Dedifferentiated amniotic fluid mesenchymal stem cell (primary cell): ENCODE results near the gene CCDC28B.

Experiments used
- DNase-seq: peaks from one replicate; pipeline ENCODE4 v3.0.0-alpha.2; 2016; ENCODE audit errors: extremely low spot score

Gene CCDC28B

DNA sequence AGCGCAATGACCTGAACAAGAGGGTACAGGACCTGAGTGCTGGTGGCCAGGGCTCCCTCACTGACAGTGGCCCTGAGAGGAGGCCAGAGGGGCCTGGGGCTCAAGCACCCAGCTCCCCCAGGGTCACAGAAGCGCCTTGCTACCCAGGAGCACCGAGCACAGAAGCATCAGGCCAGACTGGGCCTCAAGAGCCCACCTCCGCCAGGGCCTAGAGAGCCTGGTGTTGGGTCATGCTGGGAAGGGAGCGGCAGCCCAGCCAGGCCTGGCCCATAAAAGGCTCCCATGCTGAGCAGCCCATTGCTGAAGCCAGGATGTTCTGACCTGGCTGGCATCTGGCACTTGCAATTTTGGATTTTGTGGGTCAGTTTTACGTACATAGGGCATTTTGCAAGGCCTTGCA lies 5.4 kb upstream of the CCDC28B start:
- no peak for DNase-seq

DNA sequence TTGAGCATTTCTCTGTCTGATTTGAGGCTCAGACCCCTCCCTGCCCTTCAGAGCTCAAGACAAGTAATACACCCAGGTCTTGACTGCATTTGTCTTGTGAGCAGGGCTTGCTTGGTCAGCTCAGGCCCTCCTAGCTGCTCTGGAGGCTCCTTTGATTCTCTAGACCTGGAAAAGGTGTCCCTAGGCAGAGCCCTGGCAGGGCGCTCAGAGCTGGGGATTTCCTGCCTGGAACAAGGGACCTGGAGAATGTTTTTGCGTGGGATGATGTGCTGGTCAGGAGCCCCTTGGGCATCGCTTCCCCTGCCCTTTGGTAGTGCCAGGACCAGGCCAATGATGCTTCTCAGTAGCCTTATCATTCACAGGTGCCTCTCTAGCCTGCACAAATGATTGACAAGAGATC lies 4.9 kb upstream of the CCDC28B start:
- no peak for DNase-seq

DNA sequence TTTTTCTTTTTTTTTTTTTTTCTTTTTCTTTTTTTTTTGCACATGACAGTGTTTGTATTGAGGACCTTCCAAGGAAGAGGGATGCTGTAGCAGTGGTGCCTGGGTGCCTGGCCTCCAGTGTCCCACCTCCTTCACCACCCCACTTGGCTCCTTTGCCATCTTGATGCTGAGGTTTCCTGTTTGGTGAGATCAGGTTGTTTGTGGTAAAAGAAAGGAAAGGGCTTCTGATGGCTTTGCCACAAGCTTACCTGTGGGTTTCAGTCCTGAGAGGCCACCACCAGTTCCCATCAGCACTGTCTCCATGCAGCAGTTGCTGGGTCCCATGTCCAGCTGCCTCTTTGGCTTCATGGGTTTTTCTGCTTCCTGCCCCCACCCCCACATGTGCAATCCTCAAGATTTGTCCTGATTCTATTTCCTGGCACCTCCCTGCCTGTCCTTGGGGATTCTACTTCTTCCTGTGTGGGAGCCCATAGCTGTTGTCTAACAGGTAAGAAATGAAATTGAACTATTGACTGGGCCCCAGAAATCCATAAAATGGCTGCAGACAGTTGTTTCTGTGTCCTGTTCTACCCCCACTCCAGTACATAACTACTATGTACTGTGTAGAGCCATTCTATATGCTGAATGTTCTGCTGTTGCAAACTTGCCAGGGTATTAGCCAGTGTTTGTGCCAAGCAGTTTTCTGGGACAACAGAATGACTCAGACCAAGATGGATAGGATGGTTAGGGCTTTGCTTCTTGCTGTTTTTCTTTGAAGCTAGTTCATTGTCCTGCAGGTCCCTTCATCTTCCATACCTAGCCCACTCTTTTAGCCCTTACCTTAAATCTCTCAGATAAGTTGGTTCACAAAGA lies 4.2 kb upstream of the CCDC28B start:
- DNase-seq: no peak

DNA sequence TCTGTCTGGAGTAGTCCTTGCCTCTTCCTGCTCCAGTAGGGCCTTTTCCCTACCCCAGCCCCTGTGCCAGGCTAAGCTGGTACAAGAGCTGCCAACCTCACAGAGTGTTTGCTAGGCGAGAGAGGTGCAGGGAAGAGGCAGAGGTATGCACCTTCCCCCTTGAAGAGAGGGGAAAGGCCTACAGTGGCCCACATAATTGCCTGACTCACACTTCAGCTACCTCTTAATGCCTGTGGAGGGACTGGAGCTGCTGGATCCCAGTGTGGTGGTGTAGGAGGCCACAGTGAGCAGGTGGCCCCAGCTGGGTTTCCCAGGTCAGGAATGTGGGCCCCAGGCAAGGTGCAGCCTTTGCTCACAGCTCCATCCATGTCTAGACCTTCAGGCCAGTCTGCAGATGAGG lies 3.3 kb upstream of the CCDC28B start:
- DNase-seq: no peak

DNA sequence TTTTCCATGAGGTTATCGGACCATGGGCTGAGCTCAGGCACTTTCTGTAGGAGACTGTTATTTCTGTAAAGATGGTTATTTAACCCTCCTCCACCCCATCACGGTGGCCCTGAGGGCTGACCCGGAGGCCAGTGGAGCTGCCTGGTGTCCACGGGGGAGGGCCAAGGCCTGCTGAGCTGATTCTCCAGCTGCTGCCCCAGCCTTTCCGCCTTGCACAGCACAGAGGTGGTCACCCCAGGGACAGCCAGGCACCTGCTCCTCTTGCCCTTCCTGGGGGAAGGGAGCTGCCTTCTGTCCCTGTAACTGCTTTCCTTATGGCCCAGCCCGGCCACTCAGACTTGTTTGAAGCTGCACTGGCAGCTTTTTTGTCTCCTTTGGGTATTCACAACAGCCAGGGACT lies 2.6 kb upstream of the CCDC28B start:
- no peak for DNase-seq

DNA sequence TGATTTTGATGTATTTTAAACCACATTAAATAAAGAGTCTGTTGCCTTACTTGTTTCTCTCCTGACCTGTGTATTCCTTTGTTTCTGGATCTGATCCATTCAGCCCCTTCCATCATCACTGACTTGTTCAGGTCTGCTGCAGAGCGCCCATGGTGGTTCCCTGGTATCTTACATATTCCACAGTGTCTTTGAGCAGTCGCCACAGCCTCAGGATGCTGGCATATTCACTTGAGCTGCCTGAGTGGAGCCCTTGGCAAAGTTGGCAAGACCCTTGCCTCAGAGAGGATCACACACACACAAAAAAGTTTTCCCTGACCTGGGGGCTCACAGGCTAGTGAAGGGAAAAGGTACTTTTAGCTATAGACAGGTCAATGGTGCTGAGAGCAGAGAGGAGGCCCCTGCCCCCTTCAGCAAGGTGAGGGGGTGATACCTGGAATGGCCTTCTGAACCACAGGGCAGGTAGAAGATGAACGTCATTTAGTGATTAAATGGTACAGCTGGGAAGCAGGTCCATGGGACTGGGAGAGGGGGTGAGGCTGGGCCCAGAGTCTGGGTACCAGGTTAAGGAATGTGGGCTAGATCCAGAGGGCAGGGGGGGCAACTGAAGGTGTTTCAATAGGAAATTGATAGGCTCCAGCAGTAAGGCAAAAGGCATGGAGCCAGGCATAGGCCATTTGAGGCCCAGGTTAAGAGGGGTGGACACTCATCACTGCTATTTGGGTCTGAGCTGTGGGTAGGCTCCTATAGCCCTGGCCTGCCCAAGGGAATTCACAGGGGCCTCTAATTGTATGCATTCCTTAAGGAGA lies 2.0 kb upstream of the CCDC28B start:
- no peak for DNase-seq

DNA sequence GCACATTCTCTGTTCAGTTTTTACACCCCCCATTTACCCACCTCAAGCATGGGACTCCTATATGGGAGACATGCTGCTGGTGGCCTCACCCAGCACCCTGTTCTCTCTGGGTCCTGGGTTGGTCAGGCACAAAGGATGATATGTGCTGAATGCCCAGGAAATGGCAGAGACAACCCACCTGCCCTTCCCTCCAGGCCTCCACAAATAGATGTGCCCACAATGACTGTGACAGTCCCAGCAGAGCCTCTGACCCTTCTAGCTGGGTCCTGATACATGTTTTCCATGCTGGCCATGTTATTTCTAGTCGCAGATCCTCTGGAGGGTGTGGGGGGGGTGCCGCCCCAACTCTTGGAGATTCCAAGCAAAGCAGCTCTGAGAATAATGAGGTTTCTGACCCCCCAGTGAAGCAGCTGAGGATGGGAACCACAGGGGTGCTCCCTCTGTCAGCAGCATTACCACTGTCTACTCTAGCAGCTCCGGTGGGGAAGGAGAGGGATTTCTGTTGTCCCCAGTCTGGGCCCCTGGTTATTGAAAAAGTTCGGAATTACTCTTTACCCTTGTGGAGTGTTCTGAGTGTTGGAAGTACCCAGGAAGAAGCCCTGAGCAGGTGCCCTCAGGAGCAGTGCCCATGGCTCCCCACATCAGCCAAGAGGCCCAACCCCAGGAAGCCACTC lies 1.2 kb upstream of the CCDC28B start:
- DNase-seq: no peak

DNA sequence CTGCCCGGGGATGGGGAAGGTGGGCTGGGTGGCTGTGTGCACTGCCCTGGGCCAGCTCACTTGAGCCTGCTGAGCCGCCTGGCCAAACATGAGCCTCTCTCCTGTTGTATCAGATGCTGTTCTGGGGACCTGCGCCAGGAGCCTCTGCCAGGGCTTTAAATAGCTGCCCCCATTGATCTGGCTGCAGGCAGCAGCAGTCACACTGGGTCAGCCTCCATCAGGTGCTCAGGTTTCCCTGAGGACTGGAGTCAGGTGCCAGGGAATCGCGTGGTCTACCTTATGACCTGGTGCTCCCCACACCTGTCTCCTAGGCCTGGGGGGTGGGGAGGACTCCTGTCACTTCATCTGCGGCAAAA lies 700 bp upstream of the CCDC28B start:
- DNase-seq: no peak

DNA sequence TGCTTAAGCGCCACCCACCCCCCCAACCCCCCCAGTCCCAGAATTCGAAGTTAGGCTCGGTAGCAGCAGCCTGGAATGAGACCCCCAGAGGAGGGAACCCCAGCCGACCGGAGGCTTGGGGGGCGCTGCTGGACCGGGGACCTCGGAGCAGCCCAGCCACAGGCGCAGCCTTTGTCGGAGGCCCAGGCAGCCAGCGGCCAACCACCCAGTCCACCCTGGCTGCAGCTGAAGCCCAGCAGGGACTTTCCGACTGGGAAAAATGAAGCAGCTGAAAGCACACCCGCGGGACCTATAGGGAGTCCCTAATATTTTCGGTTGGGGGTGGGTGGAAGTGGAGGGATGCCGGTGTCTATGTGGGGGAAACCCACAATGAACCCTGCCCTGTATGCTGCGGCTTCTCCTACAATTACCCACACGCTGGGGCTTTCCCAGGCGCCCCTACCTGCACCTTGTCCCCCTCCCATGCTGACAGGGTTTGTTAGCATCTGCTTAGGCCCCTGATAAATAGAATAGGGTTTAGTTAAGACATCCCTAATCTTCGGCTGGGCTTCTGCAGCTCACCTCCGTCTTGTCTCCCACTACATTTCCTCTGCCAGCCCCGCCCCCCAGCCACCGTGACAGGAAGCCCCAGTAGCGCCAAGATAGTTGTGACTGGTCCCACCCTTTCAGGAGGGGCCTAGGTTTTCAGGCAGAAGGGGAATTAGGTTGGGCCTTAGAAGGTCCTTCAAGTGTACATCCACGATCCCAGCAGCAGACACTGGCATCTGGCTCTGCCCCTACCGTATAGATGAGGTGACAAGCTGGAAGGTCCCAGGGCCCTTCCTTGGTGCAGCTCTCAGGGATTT lies 838 bp downstream of the CCDC28B start:
- peak; percentile 46 for DNase-seq

DNA sequence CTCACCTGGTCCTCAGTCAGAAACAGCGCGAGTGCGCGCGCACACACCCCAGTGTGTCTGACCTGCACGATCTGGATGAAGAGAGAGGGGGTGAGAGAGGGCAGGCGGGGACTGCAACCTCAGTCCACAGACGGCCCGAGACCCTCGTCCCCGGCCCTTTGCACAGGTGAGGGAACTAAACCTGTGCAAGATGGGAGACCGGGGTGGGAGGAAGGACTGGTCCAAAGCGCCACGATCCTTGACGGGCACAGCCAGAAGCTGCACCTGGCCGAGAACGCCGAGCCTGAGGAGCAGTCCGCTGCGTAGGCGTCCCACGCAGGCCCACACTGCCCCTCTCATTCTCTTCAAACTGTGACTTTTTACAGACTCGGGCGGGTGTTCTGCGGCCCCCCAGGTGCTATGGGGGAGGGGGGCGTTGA lies 4.6 kb downstream of the CCDC28B start:
- DNase-seq: no peak

DNA sequence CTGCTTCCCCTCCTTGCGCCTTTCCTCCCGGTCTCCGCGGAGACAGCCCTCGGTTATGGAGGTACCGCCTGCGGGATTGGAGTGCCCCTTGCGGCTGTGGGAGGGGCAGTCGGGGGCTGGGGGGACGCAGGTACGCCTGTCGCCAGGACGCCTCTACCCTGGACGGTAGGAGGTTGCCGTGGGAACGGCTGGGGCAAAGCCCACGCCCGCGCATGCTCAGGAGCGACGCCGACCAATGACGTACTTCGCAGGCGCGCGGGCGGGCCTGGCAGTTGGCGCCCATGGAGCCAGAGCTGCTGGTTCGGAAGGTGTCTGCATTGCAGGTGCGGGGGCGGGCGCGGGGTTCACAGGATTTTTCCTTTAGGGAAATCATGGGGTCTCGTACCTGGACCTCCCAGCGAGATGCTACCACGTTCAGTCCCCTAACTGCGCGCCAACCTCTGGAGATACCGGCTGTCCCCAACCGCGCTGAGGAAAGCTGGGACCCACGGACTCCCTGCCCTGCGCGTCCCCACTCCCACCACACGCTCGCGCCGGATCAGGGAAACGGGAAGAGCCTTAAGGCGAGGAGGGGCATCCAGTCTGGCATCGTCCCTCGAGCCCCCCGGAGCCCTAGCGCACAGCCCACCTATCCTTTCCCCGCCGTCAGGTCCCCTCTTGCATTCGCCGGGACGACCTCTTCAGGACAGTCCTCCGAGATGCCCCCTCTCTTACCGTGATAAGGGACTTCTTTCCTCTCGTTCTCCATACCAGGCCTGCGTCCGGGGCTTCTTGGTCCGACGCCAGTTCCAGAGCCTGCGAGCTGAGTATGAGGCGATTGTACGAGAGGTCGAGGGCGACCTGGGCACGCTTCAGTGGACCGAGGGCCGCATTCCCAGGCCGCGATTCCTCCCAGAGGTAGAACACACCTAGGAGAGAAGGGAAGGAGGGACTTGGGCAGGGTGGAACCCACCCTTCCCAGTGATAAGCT lies 5.3 kb downstream of the CCDC28B start, which contains the start of gene IQCC:
TSS of gene IQCC (plus strand) at position 271 of the 970 bp plus-strand sequence. CDS start at position 282, 11 bp downstream.
- DNase-seq: peak; percentile 71

DNA sequence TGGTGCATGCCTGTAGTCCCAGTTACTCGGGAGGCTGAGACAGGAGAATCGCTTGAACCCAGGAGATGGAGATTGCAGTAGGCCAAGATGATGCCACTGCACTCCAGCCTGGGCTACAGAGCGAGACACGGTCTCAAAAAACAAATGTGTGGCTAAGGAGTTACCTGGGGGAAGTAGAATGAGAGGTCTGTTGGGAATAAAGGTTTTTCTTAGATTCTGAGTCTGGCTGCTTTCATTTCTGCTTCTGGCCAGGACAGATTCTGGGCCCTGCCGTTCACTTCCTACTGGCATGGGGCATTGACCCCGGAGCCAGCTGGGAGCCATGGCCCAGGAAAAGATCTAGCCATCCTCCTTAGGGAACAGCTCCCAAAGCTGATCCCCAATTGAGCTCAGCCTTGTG lies 8.1 kb downstream of the CCDC28B start:
- DNase-seq: no peak

DNA sequence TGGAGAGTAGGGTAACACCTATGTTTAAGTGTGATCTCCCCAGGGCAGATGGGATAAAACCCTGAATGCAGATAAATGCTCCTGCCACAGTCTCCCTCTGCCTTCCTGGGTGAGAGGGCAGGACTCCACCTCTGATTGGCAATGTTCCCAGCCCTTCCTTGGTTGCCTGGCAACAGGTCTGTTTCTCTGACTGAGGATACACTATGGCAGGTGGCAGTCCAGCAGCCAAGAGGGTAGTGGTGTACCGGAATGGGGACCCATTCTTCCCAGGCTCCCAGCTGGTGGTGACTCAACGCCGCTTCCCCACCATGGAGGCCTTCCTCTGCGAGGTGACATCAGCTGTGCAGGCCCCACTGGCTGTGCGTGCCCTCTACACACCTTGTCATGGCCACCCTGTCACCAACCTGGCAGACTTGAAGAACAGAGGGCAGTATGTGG lies 8.5 kb downstream of the CCDC28B start, which contains the start of gene DCDC2B:
TSS of gene DCDC2B (plus strand) at position 199 of the 438 bp plus-strand sequence. CDS start at position 204, 5 bp downstream.
- no peak for DNase-seq

DNA sequence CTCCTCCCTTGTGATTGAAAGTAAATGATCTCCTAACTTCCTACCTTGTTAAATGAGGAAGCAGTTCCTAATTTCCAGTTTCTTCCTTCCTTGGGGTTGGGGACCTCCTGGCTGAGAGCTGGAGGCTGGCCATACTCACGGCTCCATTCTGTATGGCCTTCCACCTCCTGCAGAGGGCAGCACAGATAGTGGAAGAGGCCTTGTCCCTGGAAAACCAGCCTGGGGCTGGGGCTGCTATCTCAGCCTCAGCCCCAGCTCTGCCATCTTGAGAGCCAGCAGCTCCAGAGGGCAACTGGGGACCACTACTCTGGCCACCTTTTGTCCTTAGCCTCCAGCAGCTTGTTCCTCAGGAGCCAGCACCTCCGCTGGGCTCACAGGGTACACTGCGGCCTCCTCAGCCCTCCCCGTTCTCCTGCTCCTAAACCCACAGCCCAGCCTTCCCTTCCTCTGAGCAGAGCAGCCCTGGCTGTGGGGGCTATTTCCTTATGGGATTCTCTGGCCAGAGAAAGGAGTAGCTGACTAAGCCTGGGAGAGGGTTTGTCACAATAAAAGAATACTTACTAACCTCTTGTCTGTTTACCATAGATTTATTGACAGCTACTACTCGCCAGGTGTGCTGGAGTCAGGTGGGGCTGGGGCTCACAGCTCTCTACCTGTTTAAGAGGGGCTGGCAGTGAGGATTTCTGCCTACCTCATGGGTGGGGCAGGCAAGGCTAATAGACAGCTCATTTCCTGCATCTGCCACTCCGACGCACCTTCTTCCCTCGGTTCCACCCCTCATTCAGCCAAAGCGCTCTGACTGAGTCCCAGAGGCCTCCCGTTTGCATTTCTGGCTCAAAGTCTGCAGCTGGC lies 15.5 kb downstream of the CCDC28B start:
- DNase-seq: peak; percentile 70

DNA sequence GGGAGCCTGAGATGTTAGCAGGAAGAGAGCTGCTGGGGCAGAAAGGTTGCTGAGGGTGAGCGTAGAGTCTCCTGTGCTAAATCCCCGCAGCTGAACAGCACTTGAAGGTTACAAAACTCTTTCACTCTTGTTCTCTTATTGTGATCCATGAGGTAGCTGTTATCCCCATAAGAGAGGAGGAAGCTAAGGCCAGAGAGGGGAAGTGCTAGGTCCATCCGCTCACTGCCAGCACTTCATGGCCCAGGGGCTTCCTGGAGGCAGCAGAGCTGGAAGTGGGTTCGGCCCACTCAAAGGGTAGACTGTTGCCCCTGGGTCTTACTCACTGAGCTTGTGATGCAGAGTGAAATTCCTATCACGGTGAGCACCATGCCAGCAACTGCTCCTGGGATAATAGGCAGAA lies 16.2 kb downstream of the CCDC28B start:
- no peak for DNase-seq

DNA sequence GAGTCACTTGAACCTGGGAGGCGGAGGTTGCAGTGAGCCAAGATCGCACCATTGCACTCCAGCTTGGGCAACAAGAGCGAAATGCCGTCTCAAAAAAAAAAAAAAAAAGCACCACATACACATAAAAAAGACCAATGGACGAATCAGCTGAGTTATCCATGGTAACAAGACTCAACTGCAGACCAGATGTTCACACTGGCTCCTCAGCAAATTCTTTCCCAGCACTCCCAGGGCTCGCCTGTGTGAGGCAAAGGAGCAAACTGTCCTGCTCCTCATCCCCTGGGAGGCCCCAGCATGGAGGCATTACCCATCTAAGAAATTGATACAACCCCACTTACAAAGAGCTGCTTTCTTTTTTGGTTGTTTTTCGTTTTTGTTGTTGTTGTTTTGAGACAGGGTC lies 18.6 kb downstream of the CCDC28B start:
- DNase-seq: no peak

DNA sequence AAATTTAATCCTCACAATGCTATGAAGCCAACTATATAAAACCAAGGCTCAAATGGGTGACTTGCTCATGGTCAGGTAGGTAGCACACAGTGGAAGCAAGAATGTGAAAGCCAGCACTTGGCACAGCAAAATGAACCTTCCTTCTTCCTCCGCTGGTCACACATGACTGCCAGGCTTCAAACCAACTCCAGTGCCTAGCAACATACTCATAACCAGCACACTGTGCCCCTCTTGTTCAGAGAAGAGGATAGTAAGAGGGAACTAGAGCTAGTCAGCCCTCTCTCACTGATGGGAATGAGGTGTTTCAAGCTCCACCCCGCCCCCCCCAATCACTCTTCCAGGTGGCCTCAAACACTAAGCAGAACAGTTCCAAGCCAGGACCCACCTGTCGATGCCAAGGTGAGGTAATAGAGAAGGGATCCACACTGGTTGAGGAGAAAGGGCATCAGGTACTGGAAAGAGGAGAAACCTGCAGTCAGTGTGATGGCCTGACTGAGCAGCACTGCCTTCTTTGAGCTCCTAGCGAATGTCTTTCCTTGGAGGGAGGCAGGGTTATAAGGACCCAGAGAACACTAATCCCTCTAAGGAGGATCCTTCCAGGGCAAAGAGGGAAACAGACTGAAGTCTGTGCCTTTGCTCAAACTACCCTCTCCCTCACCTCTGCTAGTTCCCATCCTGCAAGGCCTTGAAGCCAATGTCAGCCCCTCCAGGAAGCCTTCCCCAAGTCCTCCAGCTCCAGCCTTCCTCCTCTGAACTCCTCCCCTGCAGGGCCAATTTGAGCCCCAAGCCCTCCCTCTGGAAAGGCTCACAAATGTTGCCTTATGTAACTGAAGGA lies 20.6 kb downstream of the CCDC28B start:
- no peak for DNase-seq

DNA sequence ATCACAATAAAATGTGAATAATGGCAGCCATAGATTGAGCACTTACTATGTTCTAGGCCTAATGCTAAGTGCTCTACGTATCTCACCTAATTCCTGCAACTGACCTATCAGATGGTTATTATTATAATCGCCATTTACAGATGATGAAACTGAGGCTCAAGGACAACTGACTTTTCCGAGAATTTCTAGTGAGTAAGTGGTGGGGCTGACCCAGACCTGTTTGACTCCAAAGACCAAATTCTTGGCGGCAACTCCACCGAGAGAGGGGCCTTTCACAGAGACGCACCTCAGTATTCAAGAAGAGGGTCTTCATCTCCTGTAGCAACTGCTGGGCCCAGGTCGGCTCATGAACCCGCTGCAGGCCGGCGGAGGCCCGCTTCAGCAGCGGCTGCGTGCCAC lies 21.2 kb downstream of the CCDC28B start:
- no peak for DNase-seq
